Measurements from ENCODE around the gene ABAT. TPM values are rescaled to one million over a fixed set of nuclear protein-coding genes. Genes with fewer than 3 reads are reported as not detected.

ABAT gene
- total RNA-seq, 2 experiments from 2014 or later, result 4.1 to 4.4 TPM

- H3K27ac Mint-ChIP-seq, result peak overlapping the region; percentile 91
- H3K27me3 Mint-ChIP-seq, result no peaks in the 10 kb centered on the region
- POLR2A ChIA-PET, result interaction anchor here (1.2 kb wide), 1 partner anchor 415 kb away, joined by 3 read pairs; the partner anchor contains the start of gene HAPSTR1
Measured at GRCh38 chr16:8676160-8676547, 1.7 kb downstream of the ABAT start.

GRCh38 chr16:8676737-8677375 is 2.4 kb downstream of the ABAT start:
- Histone ChIP-seq H3K9me3 (ENCODE audit: control insufficient read depth in 1 of 2, insufficient read depth in 1 of 2, low read length in 2 of 2) (peaks cover 0 to 8% of the 10 kb centered on the region in 2 experiments), H3K4me3 (ENCODE audit: low read length) (no peak overlapping the region), H3K27ac (ENCODE audit: low read depth in 1 of 2, low read length in 2 of 2) (no peak overlapping the region), H3K4me1 (ENCODE audit: insufficient read depth, low read length) (peaks cover 25% of the 10 kb centered on the region), H3K27me3 (ENCODE audit: control insufficient read depth in 1 of 2, insufficient read depth in 2 of 2, low read length in 2 of 2) (no peaks in the 10 kb centered on the region), H3K36me3 (ENCODE audit: insufficient read depth, low read length) (no peaks in the 10 kb centered on the region)
- Mint-ChIP-seq H3K4me3 (peak overlapping the region; percentile 68), H3K27ac (no peak overlapping the region), H3K36me3 (ENCODE audit: low read depth) (peaks cover 14% of the 10 kb centered on the region), H3K9me3 (peaks cover 2% of the 10 kb centered on the region), H3K27me3 (no peaks in the 10 kb centered on the region), H3K4me1 (ENCODE audit: low read depth) (peaks cover 24% of the 10 kb centered on the region)
- TF ChIP-seq CTCF (IDR thresholded peaks at IDR 0.05), result no peak
- DNase-seq, result no peak
- ChIA-PET POLR2A (no interaction called here), CTCF (no interaction called here)
- ATAC-seq (ENCODE audit: poor library complexity), result no peak
- intact Hi-C loops (cut with DNase I, micrococcal nuclease), result no loop called here

More at GRCh38 chr16:8676160-8676547, 1.7 kb downstream of the ABAT start:
- Mint-ChIP-seq H3K36me3 (ENCODE audit: low read depth) (peaks cover 14% of the 10 kb centered on the region), H3K9me3 (peaks cover 2% of the 10 kb centered on the region), H3K4me3 (peak overlapping the region; percentile 97), H3K4me1 (ENCODE audit: low read depth) (peaks cover 24% of the 10 kb centered on the region)
- Histone ChIP-seq H3K4me3 (ENCODE audit: low read length) (no peak overlapping the region), H3K27me3 (ENCODE audit: control insufficient read depth in 1 of 2, insufficient read depth in 2 of 2, low read length in 2 of 2) (no peaks in the 10 kb centered on the region), H3K4me1 (ENCODE audit: insufficient read depth, low read length) (peaks cover 25% of the 10 kb centered on the region), H3K9me3 (ENCODE audit: control insufficient read depth in 1 of 2, insufficient read depth in 1 of 2, low read length in 2 of 2) (peaks cover 0 to 8% of the 10 kb centered on the region in 2 experiments), H3K36me3 (ENCODE audit: insufficient read depth, low read length) (no peaks in the 10 kb centered on the region), H3K27ac (ENCODE audit: low read depth in 1 of 2, low read length in 2 of 2) (no peak overlapping the region)
- no peak for DNase-seq
- intact Hi-C loops (cut with DNase I, micrococcal nuclease), result no loop called here
- ATAC-seq (ENCODE audit: poor library complexity), result no peak
- no peak for TF ChIP-seq CTCF (IDR thresholded peaks at IDR 0.05)
- CTCF ChIA-PET, result no interaction called here

- Mint-ChIP-seq H3K27me3 (no peaks in the 10 kb centered on the region), H3K27ac (no peak overlapping the region), H3K36me3 (ENCODE audit: low read depth) (peaks cover 14% of the 10 kb centered on the region), H3K9me3 (peaks cover 2% of the 10 kb centered on the region), H3K4me3 (no peak overlapping the region), H3K4me1 (ENCODE audit: low read depth) (peaks cover 24% of the 10 kb centered on the region)
- ChIA-PET POLR2A (interaction anchor here (0.6 kb wide), 1 partner anchor 190 kb away, joined by 3 read pairs; no protein-coding TSS in a partner anchor), CTCF (interaction anchor here (1.1 kb wide), 1 partner anchor 40 kb away, joined by 3 read pairs; no protein-coding TSS in a partner anchor)
- ATAC-seq (ENCODE audit: poor library complexity) (no peak), DNase-seq (no peak)
- TF ChIP-seq CTCF (IDR thresholded peaks at IDR 0.05), result no peak
- no peak overlapping the region for H3K4me3 ChIP-seq (ENCODE audit: low read length)
- intact Hi-C loops (cut with DNase I, micrococcal nuclease), result no loop called here
- H3K27ac ChIP-seq (ENCODE audit: low read depth in 1 of 2, low read length in 2 of 2), result no peak overlapping the region
- no peaks in the 10 kb centered on the region for H3K36me3 ChIP-seq (ENCODE audit: insufficient read depth, low read length)
- peaks cover 0 to 8% of the 10 kb centered on the region in 2 experiments for H3K9me3 ChIP-seq (ENCODE audit: control insufficient read depth in 1 of 2, insufficient read depth in 1 of 2, low read length in 2 of 2)
- no peaks in the 10 kb centered on the region for H3K27me3 ChIP-seq (ENCODE audit: control insufficient read depth in 1 of 2, insufficient read depth in 2 of 2, low read length in 2 of 2)
- H3K4me1 ChIP-seq (ENCODE audit: insufficient read depth, low read length), result peaks cover 25% of the 10 kb centered on the region
Measured at GRCh38 chr16:8677481-8677880, 3.1 kb downstream of the ABAT start.
